Activated T-helper 17 cell treated with anti-CD3 and anti-CD28 coated beads, Interleukin-2, amount 50 U/mL, for 72 hours (primary cell): ENCODE results near the gene SELL. TPM values are rescaled to one million over a fixed set of nuclear protein-coding genes. Genes with fewer than 3 reads are reported as not detected.

Experiments used
- ATAC-seq: fragments of 150-1000 bp; cut with Tn5 transposase; replicated peaks from 2 replicates; pipeline ENCODE4 v1.10.0; 2021; ENCODE audit warnings: mild to moderate bottlenecking, moderate library complexity
- H3K27ac Mint-ChIP-seq: one replicate; pipeline ENCODE4 v1.8.0; 2022; ENCODE audit warnings: mixed read lengths
- H3K27me3 Mint-ChIP-seq: one replicate; pipeline ENCODE4 v1.8.0; 2022; ENCODE audit warnings: mixed read lengths
- H3K36me3 Mint-ChIP-seq: one replicate; pipeline ENCODE4 v1.8.0; 2022; ENCODE audit warnings: low read depth, mild to moderate bottlenecking, mixed read lengths
- H3K4me1 Mint-ChIP-seq: one replicate; pipeline ENCODE4 v1.8.0; 2022; ENCODE audit warnings: mixed read lengths
- H3K4me3 Mint-ChIP-seq: one replicate; pipeline ENCODE4 v1.8.0; 2022; ENCODE audit warnings: mild to moderate bottlenecking, mixed read lengths
- H3K9me3 Mint-ChIP-seq: one replicate; pipeline ENCODE4 v1.8.0; 2022; ENCODE audit warnings: mixed read lengths
- total RNA-seq, 2 donors: library from RNA; stranded (reverse); gene quantifications; one replicate each; pipeline ENCODE4 v1.2.3, GENCODE V29; 2022

The SELL gene
- total RNA-seq: 100 to 1,000 TPM; 143 to 221 TPM

- no peaks in the 10 kb centered on the region for H3K27me3 Mint-ChIP-seq
- no peaks in the 10 kb centered on the region for H3K9me3 Mint-ChIP-seq
- peaks cover 31% of the 10 kb centered on the region for H3K36me3 Mint-ChIP-seq
- peak within 1 kb of the TSS; percentile 91 for H3K4me3 Mint-ChIP-seq
- H3K4me1 Mint-ChIP-seq: peaks cover 16% of the 10 kb centered on the region
- H3K27ac Mint-ChIP-seq: peak within 1 kb of the TSS; percentile 77
- ATAC-seq: peak; percentile 80
Observed at GRCh38 chr1:169711469-169712308, at the start of gene SELL. Gene SELL, minus strand, starts transcription at chr1:169711620. Its CDS starts 122 bp downstream, at chr1:169711498.

GRCh38 chr1:169759038-169759437 is 47.6 kb upstream of the SELL start:
- H3K9me3 Mint-ChIP-seq: no peaks in the 10 kb centered on the region

GRCh38 chr1:169753549-169753948 is 42.1 kb upstream of the SELL start:
- ATAC-seq: no peak
- Mint-ChIP-seq H3K27me3 (peaks cover 15% of the 10 kb centered on the region), H3K27ac (no peak overlapping the region), H3K36me3 (no peaks in the 10 kb centered on the region), H3K9me3 (no peaks in the 10 kb centered on the region), H3K4me3 (no peak overlapping the region), H3K4me1 (no peaks in the 10 kb centered on the region)

More at GRCh38 chr1:169759038-169759437, 47.6 kb upstream of the SELL start:
- peaks cover 12% of the 10 kb centered on the region for H3K27me3 Mint-ChIP-seq
- no peak overlapping the region for H3K27ac Mint-ChIP-seq
- no peak overlapping the region for H3K4me3 Mint-ChIP-seq
- H3K4me1 Mint-ChIP-seq: no peaks in the 10 kb centered on the region
- ATAC-seq: no peak
- no peaks in the 10 kb centered on the region for H3K36me3 Mint-ChIP-seq

GRCh38 chr1:169750041-169750440 is 38.6 kb upstream of the SELL start:
- Mint-ChIP-seq H3K9me3 (no peaks in the 10 kb centered on the region), H3K27me3 (peaks cover 7% of the 10 kb centered on the region), H3K27ac (no peak overlapping the region), H3K4me1 (no peaks in the 10 kb centered on the region), H3K36me3 (no peaks in the 10 kb centered on the region), H3K4me3 (no peak overlapping the region)
- no peak for ATAC-seq

GRCh38 chr1:169746550-169746949 is 35.1 kb upstream of the SELL start:
- H3K4me3 Mint-ChIP-seq: no peak overlapping the region
- peaks cover 3% of the 10 kb centered on the region for H3K27me3 Mint-ChIP-seq
- H3K36me3 Mint-ChIP-seq: no peaks in the 10 kb centered on the region
- H3K9me3 Mint-ChIP-seq: no peaks in the 10 kb centered on the region
- no peak overlapping the region for H3K27ac Mint-ChIP-seq
- no peaks in the 10 kb centered on the region for H3K4me1 Mint-ChIP-seq
- ATAC-seq: no peak

- H3K9me3 Mint-ChIP-seq: no peaks in the 10 kb centered on the region
- H3K27ac Mint-ChIP-seq: no peak overlapping the region
- H3K4me3 Mint-ChIP-seq: no peak overlapping the region
- H3K4me1 Mint-ChIP-seq: no peaks in the 10 kb centered on the region
- H3K36me3 Mint-ChIP-seq: no peaks in the 10 kb centered on the region
- H3K27me3 Mint-ChIP-seq: peaks cover 4% of the 10 kb centered on the region
- ATAC-seq: no peak
Observed at GRCh38 chr1:169745015-169745861, 33.8 kb upstream of the SELL start.

GRCh38 chr1:169741666-169742394 is 30.4 kb upstream of the SELL start:
- Mint-ChIP-seq H3K4me3 (no peak overlapping the region), H3K27me3 (peaks cover 5% of the 10 kb centered on the region), H3K4me1 (no peaks in the 10 kb centered on the region), H3K9me3 (no peaks in the 10 kb centered on the region), H3K27ac (no peak overlapping the region), H3K36me3 (no peaks in the 10 kb centered on the region)
- ATAC-seq: no peak

GRCh38 chr1:169739980-169740379 is 28.6 kb upstream of the SELL start:
- Mint-ChIP-seq H3K9me3 (no peaks in the 10 kb centered on the region), H3K36me3 (no peaks in the 10 kb centered on the region), H3K4me3 (no peak overlapping the region), H3K27me3 (peaks cover 5% of the 10 kb centered on the region), H3K27ac (no peak overlapping the region), H3K4me1 (no peaks in the 10 kb centered on the region)
- no peak for ATAC-seq

GRCh38 chr1:169733924-169734323 is 22.5 kb upstream of the SELL start, which contains the start of gene SELE:
Gene SELE, minus strand, starts transcription at chr1:169734079. Its CDS starts 467 bp downstream, at chr1:169733612.
- Mint-ChIP-seq H3K9me3 (no peaks in the 10 kb centered on the region), H3K4me1 (no peaks in the 10 kb centered on the region), H3K4me3 (no peak within 1 kb of the TSS), H3K27me3 (peaks cover 20% of the 10 kb centered on the region), H3K36me3 (no peaks in the 10 kb centered on the region), H3K27ac (no peak within 1 kb of the TSS)
- ATAC-seq: no peak

- H3K36me3 Mint-ChIP-seq: no peaks in the 10 kb centered on the region
- no peaks in the 10 kb centered on the region for H3K4me1 Mint-ChIP-seq
- peaks cover 32% of the 10 kb centered on the region for H3K27me3 Mint-ChIP-seq
Observed at GRCh38 chr1:169731446-169731845, 20.0 kb upstream of the SELL start.

GRCh38 chr1:169729991-169730390 is 18.6 kb upstream of the SELL start:
- Mint-ChIP-seq H3K9me3 (no peaks in the 10 kb centered on the region), H3K27me3 (peaks cover 32% of the 10 kb centered on the region), H3K36me3 (no peaks in the 10 kb centered on the region), H3K4me3 (no peak overlapping the region), H3K4me1 (no peaks in the 10 kb centered on the region), H3K27ac (no peak overlapping the region)
- ATAC-seq: no peak

More at GRCh38 chr1:169731446-169731845, 20.0 kb upstream of the SELL start:
- ATAC-seq: no peak
- no peak overlapping the region for H3K4me3 Mint-ChIP-seq
- no peaks in the 10 kb centered on the region for H3K9me3 Mint-ChIP-seq
- no peak overlapping the region for H3K27ac Mint-ChIP-seq

- Mint-ChIP-seq H3K36me3 (no peaks in the 10 kb centered on the region), H3K9me3 (no peaks in the 10 kb centered on the region), H3K4me1 (no peaks in the 10 kb centered on the region), H3K27me3 (peaks cover 19% of the 10 kb centered on the region), H3K27ac (no peak overlapping the region), H3K4me3 (no peak overlapping the region)
- no peak for ATAC-seq
Observed at GRCh38 chr1:169727307-169727706, 15.9 kb upstream of the SELL start.

- Mint-ChIP-seq H3K36me3 (no peaks in the 10 kb centered on the region), H3K27ac (no peak overlapping the region), H3K27me3 (peaks cover 18% of the 10 kb centered on the region), H3K4me3 (no peak overlapping the region), H3K9me3 (no peaks in the 10 kb centered on the region), H3K4me1 (no peaks in the 10 kb centered on the region)
- no peak for ATAC-seq
Observed at GRCh38 chr1:169726851-169727250, 15.4 kb upstream of the SELL start.

GRCh38 chr1:169725930-169726329 is 14.5 kb upstream of the SELL start:
- Mint-ChIP-seq H3K9me3 (no peaks in the 10 kb centered on the region), H3K4me1 (no peaks in the 10 kb centered on the region), H3K27me3 (peaks cover 11% of the 10 kb centered on the region), H3K27ac (no peak overlapping the region), H3K4me3 (no peak overlapping the region), H3K36me3 (no peaks in the 10 kb centered on the region)
- no peak for ATAC-seq
